A172 (cell line): ENCODE measurements around the gene FAM219B. TPM values are rescaled to one million over a fixed set of nuclear protein-coding genes. Genes with fewer than 3 reads are reported as not detected.
"Not testable (repeated sequence)": the region's sequence is repeated elsewhere in the genome, so short reads cannot be mapped to it uniquely, and the experiment has no call there.

Experiments
- DNase-seq: peaks from one replicate; pipeline ENCODE4 v3.0.0-alpha.2; 2015; ENCODE audit warnings: low spot score
- total RNA-seq: library from RNA; depleted of rRNA; stranded (reverse); fragments of >200 nt; shearing (Covaris generic); gene quantifications from 2 replicates; pipeline ENCODE4 v1.2.3, GENCODE V29; 2014

FAM219B gene
- total RNA-seq, 1 experiment from 2014 or later = 26.6 TPM

DNA sequence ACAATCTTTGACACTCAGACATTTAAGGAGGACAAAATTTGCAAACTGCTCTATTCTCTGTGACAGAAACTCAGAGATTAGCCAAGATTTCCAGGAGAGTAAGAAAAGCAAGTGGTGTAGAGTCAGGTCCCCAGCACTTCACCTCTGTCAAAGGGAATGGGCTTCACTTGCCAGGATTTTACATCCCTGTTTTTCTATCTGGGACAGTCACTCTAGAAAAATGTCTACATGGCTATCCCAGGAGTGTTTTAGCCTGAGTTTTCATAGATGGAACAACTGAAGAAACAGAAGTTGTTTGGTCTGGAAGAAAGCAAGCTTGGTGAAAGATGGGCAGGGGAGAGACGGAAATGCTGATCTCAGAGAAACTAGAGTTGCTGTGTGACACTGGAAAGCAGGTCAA, 3.0 kb downstream of the FAM219B start:
- DNase-seq = no peak

DNA sequence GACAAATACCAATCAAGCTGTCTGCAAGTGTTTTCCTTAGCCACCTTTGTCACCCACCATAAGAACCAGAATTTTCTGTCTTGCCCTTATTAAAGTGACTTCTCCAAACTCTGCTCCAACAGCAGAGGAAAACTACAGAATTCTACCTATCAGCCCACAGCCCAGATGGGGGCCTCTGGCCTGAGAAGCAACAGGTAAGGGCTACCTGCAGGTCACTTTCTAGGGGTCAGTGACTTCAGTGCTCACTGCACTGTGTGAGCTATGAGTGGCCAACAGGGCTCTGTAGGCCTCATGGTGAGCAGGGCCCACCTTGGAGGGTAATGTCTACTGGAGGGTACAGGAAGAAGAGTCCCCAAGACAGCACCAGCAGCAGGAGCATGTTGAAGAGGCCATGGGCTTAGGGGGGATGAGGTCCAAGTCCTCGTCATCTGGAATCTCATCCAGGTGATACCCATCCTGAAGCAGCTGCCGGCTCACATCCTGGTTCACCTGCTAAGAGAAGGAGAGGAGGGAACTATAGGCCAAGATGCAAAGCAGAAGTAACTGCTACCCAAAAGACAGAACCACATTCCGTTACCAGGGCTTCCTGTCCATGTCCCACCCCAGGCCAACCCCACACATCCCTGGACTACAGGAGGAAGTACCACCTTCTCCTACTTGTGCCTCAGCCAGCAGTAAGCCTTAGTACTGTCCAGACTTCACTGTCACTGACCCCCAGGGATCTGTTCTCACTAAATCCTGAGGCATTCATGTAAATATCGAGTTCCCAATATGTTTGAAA, 4.2 kb downstream of the FAM219B start:
- DNase-seq = no peak

DNA sequence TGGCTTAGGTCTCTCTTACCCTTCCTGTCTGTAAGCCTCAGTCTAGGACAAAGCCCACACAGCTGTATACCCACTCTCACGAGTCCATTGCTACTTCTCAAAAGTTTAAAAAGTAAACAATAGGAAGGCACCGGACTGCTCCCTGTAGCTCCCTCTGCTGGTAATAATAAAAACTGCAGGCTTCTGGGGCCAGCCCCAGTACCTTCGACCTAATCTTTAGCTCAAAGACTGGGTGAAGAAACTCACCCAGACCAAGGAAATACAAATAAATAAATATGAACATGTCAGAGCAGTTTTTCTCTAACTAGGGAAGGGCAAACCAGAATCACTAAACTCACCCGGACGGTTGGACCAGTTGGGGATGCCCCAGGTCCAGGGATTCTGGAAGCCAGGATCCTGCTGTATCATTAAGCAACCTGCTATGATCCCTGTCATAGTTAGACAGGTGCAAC, 5.0 kb downstream of the FAM219B start:
- peak; percentile 38 for DNase-seq

DNA sequence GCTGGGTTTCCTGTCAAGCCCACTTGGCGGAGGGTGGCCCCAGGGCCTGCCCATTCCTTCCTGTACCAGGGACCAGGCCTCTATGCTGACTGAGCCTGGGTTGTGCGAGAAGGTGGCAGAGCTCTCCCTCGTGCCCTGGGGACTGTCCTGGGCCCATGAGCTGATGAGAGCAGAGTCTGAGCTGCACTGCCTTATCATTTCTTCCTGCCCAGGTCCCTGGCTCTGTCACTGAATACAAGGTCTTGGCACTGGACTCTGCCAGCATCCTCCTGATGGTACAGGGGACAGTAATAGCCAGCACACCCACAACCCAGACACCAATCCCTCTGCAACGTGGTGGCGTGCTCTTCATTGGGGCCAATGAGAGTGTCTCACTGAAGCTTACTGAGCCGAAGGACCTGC, 9.3 kb downstream of the FAM219B start:
- no peak for DNase-seq

DNA sequence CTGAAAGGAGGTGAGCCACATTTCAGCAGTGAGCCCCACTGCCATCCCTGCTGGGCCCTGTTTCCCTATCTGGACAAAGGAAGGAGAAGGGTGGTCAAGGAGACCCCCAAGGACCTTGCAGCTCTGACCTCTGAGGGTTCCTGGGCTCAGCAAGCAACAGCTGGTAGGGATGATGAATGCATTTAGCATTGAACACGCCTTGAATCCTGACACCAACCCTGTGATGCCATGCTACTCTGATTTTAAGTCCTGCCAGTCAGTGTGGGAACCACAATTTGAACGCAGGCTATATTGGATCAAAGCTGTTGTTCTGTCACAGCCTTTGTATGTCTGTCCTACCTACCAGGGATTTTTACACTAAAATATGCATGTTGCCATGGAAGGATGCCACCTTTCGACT, 10.3 kb downstream of the FAM219B start:
- DNase-seq = no peak

DNA sequence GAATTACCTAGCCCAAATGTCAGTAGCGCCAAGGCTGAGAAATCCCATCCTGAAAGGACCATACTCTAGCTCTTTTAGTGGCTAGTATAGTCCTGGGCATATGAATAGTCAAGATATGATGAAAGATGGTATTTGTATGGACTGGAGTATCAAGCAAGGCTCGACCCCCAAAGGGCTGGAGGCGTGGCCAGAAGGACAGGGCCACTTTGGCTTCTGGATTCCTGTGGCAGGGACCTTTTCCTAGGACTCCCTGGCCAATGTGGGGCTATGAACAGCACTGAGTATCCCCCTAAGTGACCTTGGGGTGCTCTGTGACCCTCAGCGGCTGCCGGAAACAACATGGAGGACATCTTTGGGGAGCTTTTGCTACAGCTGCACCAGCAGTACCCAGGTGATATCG, 10.8 kb downstream of the FAM219B start:
- DNase-seq = no peak

DNA sequence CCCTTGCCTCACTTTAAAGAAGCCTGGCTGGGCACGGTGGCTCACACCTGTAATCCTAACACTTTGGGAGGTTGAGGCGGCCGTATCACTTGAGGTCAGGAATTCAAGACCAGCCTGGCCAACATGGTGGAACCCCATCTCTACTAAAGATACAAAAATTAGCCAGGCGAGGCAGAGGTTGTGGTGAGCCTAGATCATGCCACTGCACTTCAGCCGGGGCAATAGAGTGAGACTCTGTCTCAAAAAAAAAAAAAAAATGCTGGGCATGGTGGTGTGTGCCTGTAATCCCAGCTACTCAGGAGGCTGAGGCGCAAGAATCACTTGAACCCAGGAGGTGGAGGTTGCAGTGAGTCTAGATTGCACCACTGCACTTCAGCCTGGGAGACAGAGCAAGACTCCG, 12.3 kb downstream of the FAM219B start:
- not testable (repeated sequence) for DNase-seq

DNA sequence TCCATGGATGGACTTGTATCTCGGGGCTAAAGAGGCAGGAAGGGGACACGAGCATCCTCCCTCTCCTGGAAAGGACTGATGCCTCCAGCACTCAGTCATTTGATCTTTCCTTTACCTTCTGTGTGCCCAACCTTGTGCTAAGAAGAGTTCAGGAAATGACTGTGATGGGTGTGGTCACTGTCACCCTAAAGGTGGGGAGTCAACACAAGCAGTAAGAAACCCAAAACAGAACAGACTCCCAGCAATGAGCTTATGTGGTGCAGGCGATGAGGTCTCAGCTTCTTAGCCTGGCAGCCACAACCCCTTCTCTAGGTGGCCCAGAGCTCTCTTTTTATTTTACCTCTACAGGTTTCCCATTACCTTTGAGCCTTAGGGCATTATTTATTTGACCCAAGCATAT, 13.0 kb downstream of the FAM219B start:
- DNase-seq = no peak

DNA sequence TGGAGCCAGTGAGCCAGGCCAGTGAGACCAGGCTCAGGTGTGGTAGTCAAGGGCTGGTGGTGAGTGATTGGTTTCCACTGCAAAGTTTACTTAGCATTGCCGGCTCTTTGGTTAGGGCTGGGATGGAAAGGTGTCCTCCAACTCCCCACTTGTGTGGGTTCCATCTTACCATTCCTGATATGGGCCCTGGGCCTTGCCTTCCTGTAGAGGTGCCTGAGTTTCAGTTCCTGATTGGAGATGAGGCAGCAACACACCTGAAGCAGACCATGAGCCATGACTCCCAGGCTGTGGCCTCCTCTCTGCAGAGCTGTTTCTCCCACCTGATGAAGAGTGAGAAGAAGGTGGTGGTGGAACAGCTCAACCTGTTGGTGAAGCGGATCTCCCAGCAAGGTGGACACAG, 13.7 kb downstream of the FAM219B start:
- no peak for DNase-seq

DNA sequence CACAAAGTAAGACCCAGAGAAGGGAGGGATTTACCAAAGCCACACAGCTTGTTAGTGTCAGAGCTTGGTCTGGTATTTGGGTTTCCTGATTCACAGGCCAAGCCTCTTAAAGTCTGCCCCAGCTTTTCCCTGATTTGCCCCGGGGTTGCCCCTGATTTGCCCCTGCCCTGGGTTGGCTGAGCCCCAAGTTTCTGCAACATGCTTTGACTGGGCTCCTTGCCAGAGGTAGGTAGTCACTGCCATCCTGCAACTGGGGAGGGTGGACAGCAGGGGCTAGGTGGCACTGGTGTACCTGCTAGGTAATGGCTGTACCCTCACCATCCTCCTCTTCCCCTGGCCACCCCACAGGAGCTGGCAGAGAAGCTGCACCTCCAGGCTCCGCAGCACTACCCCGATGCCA, 14.3 kb downstream of the FAM219B start:
- DNase-seq = no peak

DNA sequence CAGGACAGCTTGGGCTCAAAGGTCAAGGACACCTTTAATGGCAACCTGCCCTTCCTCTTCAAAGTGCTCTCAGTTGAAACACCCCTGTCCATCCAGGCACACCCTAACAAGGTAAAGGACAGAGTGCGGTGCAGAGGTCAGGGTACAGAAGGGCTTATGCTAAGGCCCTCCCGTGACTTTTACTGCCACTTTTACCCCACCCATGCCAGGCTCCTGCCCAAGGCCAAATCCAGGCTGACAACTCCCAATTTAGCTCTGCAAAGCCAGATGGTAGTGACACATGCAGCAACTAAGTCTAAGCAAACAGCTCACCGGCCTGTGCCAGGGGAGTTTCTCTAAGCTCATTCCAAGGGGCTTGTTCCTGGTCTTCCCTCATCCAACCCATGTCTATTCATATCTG, 15.2 kb downstream of the FAM219B start:
- no peak for DNase-seq

DNA sequence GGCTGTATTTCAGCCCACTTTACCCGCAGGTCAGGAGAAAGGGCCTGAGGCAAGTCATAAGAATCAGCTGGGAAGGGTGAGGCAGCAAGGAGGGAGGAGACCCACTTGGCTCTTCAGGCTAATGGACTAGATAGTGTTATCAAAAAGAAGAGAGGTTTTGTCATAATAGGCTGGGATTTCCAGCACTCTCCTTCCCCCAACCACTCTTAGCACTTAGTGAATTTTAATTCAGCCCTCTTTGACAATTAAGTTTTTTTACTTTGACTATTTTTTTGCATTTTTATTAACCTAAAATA, 16.0 kb downstream of the FAM219B start:
- DNase-seq = no peak

DNA sequence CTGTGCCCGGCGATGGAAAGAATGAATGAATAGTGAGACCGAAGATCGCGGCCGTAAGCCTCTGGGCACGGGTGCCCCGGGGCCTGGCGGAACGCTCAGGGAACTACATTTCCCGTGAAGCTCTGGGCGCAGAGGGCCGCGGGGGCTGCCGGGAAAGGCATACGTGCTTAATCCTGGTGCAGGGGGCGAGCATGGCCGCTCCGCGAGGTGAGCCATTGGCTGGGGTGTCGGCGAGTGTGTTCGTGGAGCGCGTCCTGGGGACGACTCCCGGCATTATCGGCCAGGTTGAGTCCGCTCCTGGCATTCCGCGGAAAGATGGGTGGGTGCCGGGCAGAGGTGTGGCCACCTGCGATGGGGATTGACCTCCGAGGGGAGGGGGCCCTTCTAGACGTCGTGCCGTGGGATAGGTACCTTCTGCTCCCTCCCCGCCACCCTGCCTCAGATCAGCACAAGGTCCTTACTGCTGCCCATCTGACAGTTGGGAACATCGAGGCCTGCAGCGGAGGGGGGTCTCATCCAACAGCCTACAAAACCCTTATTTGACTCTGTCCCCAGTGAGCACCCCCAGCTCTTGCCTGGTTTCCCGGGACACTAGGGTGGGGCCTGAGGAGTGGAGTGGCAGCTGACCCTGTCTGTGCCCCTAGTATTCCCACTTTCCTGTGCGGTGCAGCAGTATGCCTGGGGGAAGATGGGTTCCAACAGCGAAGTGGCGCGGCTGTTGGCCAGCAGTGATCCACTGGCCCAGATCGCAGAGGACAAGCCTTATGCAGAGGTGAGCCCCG, 16.6 kb downstream of the FAM219B start, which contains the start of gene MPI:
MPI (plus strand) TSS at position 160 of the 782 bp plus-strand sequence; CDS start at position 192, 32 bp downstream.
- DNase-seq = peak; percentile 51

DNA sequence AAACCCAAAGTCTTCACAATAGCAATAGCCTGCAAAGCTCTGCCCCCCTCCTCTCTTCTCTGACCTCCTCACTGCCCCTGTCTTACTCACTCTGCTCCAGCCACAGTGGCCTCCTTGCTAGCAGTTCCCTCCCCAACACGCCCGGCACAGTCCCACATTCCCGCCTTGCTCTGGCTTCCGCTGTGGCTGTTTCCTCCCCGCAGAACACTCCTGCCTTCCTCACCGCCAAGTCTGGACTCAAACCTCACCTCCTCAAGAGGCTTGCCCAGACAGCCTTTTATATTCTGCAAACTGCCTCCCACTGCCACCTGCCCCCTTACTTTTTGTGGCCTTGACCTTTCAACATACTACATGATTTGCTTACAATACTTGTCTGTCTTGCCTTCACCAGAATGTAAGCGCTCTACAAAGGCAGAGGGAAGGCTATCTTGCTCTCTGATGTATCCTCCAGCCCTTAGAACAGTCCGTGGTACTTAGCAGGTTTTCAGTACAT, 17.2 kb downstream of the FAM219B start:
- no peak for DNase-seq

DNA sequence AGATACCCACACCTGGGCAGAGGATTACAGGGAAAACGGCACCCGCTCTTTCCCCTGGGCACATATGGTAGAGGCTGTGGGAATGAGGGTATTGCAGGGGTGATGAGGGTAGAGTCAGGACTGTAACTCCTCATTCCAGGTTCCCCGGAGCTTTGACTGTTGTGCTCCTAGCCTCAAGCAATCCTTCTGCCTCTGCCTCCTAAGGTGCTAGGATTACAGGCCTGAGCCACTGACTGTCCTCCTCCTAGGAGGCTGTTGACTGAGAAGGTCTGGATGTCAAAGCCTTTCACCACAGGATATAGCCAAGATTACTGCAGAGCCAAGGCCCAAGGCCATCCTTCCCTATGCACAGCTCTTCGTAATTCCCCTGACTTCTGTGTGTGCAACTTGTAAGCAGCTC, 17.9 kb downstream of the FAM219B start:
- no peak for DNase-seq

DNA sequence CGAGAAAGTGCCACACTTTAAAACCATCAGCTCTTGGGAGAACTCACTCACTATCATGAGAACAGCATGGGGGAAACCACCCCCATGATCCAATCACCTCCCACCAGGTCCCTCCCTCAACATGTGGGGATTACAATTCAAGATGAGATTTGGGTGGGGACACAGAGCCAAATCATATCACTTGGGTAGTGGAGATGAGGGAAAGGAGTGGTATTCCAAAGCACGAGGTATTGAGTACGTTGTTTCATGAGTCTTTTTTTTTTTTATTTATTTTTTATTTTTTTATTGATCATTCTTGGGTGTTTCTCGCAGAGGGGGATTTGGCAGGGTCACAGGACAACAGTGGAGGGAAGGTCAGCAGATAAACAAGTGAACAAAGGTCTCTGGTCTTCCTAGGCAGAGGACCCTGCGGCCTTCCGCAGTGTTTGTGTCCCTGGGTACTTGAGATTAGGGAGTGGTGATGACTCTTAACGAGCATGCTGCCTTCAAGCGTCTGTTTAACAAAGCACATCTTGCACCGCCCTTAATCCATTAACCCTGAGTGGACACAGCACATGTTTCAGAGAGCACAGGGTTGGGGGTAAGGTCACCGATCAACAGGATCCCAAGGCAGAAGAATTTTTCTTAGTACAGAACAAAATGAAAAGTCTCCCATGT, 19.0 kb downstream of the FAM219B start:
- not testable (repeated sequence) for DNase-seq

DNA sequence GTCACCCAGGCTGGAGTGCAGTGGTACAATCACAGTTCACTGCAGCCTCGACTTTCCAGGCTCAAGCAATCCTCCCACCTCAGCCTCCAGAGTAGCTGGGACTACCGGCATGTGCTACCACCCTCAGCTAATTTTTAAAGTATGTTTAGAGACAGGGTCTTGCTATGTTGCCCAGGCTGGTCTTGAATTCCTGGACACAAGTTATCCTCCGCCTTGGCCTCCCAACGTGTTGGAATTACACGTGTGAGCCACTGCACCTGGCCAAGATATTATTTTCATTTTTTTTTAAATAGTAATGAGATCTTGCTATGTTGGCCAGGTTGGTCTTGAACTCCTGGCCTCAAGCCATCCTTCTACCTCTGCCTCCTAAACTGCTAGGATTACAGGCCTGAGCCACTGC, 21.2 kb downstream of the FAM219B start:
- no peak for DNase-seq

DNA sequence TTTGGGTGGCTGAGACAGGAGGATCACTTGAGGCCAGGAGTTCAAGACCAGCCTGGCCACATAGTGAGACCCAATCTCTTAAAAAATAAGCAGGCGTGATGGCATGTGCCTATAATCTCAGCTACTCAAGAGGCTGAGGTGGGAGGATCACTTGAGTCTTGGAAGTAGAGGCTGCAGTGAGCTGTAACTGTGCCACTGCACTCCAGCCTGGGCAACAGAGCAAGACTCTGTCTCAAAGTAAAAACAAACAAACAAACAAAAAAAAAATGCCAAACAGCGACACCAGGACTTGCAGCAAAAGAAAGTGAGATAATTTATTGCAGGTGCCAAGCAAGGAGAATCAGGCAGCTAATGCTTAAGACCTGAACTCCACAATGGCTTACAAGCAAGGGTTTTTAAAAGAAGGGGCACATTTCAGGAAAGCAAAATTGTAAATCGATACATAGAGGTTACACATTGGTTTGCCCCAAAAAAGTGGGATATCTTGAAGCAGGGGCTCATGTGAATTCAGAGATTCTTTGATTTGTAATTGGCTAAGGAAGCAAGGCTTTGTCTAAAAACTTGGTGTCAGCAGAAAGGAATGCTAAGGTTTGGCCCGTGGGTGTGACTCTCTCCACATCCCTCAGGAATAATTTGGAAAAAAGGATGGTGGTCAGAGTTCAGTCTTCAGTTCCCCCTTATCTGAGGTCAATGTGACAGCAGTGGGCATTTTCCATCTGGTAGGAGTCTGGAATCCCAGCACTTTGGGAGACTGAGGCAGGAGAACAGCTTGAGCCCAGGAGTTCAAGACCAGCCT, 22.0 kb downstream of the FAM219B start:
- peak; percentile 38 for DNase-seq

DNA sequence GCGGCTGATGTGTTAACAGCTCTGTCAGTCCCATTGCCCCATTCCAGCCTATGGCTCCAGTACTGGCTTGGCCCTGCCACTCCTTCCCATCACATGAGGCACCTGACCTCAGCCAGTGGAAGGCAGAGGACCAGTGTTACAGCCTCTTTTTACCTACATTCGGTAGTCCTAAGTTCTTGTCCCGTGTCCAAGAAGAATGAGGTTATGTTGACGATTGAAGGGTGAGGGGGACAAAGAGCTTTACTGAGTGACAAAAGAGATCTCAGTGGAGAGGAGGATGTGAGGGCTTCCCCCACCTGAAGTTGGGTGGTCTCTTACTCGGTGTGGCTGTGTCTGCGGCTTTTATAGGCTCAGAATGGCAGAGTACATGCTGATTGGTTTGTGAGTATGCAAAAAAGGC, 24.1 kb downstream of the FAM219B start:
- DNase-seq = no peak

DNA sequence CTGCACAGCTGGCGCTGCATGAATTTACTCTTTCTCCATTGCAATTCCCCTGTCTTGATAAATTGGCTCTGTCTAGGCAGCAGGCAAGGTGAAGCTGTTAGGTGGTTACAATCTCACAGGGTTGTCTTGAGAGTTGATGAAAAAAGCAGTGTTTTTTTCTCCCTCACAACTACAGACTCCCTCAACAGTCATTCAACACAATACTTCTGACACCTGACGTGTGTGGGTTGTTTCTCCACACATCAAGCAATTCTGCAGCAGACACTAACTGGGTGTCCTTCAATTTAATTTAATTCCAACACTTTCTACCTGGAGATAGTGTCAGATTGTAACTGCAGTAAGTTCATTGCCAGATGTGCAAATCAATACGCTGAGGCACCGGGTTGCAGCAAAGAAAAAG, 28.4 kb downstream of the FAM219B start:
- DNase-seq = no peak

DNA sequence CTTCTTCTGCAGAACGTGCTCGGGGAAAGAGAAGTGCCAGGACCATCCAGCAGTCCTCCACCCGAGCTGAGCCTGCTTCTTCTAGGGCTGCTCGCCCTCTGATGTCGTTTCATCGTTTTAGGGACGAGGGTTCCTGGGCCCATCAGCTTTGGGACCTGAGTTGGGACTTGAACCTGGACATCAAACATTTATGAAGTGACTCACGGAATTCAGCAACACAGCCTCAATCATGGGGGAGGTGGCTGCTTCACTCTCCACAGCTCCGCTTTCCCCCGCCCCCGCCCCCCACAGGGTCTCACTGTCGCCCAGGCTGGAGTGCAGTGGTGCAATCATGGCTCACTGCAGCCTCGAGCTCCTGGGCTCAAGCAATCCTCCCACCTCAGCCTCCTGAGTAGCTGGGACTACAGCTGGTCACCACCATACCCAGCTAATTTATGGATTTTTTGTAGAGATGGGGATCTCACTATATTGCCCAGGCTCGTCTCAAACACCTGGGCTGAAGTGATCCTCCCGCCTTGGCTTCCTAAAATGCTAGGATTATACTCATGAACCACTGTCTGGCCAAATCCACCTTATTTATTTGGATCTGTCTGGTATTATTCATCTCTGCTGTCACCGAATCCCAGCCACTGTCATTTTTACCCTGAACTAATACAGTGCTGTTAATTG, 32.8 kb downstream of the FAM219B start:
- DNase-seq = no peak
